HG03064 (cell line): Measurements from ENCODE around the gene GSAP.
"Not testable (repeated sequence)": the region's sequence is repeated elsewhere in the genome, so short reads cannot be mapped to it uniquely, and the experiment has no call there.

Source experiments
- ATAC-seq: cut with Tn5 transposase; IDR thresholded peaks from one replicate; pipeline ENCODE4 v1.9.1; 2021; ENCODE audit warnings: low read depth; ENCODE audit not compliant: unreplicated experiment

GSAP gene

DNA sequence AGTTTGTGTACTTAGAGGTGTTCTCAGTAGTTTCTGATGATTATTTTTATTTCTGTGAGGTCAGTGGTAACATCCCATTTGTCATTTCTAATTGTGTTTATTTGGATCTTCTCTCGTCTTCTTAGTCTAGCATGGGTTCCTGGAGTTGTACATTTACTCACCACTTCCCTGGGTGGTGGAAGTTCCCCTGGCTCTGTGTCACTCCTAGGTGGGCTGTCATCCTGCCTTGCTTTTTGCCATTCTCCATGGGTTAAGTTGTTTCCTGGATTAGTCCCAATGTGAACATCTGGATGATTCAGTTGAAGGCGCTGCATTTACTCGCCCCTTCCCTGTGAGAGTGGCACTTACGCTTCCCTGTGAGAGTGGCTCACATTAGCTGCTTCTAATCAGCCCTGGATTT lies 48.2 kb downstream of the GSAP start:
- no peak for ATAC-seq

DNA sequence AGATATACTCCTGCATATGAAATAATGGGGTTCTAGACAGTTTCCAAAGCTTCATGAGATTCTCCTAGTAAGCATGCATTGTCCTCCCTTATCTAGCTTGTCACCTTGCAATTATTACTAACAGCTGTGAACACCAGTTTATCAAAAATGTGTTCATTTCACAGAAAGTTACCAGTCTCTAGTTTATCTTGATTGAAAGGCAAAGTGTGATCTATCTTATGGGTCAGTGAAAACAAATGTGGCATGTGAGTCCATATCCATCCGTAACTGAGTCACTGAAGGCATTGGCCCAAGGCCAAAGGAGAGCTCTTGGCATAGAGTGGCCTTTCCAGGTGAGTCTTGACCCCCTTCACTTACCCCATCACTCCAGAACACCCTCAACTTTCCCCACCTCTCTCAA lies 53.2 kb downstream of the GSAP start:
- no peak for ATAC-seq

DNA sequence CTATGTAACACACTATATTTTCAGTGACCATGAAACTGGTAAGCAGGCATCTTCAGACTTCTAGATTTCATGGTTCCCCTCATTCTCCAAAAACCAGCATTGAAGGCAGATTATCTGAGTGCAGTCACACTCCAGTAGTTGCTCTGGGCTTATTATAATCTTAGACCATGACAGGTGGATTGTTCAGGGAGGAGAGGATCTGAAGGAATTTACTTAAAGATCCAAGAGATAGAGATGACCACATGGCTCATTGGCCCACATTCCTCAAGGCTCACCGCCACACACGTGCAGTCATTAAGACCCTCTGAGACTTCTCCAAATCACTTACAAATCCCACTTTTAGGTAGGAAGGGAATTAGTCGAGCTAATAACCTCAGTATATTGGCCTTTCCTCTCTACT lies 55.2 kb downstream of the GSAP start:
- no peak for ATAC-seq

GRCh38 chr7:77360104-77360503 lies 56.0 kb downstream of the GSAP start:
- no peak for ATAC-seq

DNA sequence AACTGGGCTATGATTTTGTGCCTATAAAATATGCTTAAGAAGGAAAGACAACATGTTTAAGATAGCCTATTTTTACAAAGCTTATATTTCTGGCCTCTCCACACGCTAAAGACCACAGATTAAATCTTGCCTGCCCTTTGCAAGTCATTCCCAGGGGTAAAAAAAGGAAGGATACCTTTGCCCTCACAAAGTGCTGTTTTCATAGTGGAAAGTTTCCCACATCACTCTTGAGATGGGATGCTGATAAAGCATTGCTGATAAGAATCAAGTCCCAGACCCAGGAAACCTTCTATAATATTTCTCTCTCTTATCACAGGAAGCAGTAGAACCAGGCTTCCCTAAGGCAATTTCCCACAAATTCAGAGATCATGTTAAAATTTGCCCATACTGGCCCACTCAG lies 56.5 kb downstream of the GSAP start:
- no peak for ATAC-seq

DNA sequence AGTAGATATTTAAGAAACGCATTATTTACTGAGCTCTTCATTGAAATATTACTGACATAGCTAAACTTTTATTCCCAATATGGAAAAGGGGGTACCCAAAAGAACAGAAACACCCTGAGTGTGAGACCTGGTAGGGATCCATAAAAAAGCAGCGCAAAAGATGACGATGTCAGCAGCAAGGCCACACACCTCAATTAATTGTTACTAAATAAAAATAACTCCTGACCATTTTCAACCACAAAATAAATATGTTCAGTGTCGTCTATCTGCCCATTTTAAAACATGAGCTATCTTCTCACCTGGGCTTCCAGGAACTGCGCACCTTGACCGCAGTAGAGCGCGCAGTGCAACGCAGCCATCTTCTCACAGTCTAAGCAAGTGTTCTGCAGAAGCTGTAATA lies 61.2 kb downstream of the GSAP start:
- ATAC-seq, result no peak

DNA sequence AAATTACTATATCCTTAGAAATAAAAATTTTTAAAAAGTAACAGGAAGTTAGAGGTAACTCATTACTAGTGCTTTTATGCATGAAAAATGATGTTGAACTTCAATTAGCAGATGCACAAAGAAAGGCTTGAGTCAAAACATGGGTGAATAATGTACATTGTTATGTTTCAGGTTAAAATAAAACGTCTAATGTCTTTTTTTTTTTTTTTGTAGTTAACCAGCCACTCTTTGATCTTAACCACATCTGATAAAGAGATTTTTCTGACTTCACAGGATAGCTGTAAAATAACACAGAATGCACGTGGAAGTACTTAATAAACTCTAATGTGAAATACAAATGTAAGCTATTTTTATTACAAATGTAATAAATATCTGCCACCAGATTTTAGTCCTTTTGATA lies 61.7 kb downstream of the GSAP start:
- ATAC-seq, result no peak

DNA sequence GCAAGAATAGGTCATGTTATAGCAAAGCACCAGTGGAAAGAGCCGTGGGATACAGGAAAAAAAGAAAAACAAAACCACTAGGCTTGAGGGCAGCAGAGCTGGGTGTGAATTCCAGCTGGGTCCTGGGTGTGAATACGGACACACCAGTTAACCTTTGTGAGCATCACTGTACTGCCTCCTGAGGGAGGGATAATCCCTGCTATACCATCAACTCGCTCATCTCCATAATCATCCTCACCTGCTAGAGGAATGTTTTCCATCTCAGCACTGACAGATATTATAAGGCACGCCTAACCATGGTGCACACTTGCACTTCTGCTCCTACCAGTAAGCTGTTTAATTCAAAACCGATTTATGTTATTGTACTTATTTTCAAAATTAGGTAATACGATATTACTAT lies 62.2 kb downstream of the GSAP start:
- ATAC-seq, result no peak

DNA sequence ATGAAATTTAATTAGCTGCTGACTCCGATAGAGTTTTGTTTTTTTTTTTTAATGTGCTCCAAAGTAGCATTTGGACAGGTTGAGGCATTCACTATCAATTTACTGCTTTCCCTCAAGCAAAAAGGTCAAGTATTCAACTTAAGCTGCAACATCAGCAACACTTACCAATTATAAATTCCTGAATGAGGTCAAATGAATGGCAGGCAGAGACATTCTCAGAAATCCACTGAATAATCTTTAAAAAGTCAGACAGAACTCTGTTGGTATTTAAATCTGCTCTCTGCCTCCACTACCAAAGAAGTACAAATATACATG lies 62.8 kb downstream of the GSAP start:
- no peak for ATAC-seq

- no peak for ATAC-seq
These were observed 63.3 kb downstream of the GSAP start for GRCh38 chr7:77352665-77353406.

- peak; percentile 92 for ATAC-seq
These were observed 64.6 kb downstream of the GSAP start for GRCh38 chr7:77351539-77352004.

DNA sequence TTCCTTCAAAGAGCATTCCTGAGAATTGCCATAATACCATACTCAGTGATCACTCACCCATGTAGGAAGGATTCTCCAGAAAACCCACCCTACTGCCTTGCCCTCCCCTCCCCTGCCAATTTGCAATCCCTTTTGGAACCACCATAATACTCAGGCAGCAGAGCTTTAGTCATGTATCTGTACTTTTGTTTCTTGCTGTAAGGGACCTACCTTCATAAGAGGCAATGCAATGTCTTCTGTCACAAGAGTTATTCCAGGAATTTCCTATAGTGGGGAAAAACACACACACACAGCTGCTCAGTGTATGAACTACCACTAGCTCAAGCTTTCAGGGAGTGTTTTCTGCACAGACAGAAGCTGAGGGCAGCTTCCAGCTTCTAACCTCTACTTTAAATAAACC lies 67.0 kb downstream of the GSAP start:
- no peak for ATAC-seq

- ATAC-seq, result no peak
These were observed 67.8 kb downstream of the GSAP start for GRCh38 chr7:77348371-77348813.

GRCh38 chr7:77346441-77346840 lies 69.7 kb downstream of the GSAP start:
- ATAC-seq, result no peak

GRCh38 chr7:77345426-77345825 lies 70.7 kb downstream of the GSAP start:
- not testable (repeated sequence) for ATAC-seq

DNA sequence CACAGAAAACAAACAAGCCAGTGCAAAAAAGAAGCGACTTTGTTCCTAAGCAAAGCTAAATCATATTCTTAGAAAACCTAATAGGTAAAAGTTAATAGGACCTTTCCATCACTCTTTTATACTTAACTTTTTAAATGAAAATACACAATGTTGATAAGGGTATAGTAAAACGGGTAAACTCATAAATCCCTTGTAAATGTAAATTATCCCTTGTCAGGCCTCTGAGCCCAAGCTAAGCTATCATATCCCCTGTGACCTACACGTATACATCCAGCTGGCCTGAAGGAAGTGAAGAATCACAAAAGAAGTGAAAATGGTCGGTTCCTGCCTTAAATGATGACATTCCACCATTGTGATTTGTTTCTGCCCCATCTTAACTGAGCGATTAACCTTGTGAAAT lies 76.4 kb downstream of the GSAP start:
- no peak for ATAC-seq

DNA sequence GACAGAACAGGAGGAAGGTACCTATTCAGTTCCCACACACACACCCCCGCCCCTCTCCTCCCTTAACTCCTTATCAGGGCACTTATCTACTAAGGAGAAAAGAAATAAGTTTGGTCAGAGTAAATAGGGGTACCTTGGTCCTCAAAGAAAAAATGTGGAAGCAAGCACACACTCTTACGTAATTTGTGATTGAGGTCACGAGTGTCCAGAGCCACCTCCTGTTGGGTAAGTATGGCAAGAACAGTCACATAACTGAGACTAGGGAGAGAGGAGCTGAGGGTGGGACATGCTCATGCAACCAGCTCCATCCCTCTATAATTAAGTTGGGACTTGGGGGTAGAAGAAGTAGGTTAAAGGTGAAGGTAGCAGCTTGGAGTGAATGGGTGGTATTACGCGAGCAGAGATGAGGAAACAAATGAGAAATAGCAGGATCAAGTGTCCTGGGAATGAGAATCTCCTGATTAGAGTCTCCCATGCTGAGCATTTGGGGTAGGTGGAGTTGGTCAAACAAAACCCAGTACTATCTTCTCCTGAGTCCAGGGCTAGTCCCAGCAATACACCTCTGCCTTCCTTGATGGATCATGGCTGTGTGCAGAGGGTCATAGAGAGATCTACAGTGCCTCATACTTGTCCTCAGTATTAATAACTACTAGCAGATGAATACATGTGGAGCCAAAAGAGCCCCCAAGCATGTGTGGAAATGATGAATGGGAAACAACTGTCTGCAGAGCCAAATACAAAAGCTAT lies 77.1 kb downstream of the GSAP start:
- ATAC-seq, result no peak

DNA sequence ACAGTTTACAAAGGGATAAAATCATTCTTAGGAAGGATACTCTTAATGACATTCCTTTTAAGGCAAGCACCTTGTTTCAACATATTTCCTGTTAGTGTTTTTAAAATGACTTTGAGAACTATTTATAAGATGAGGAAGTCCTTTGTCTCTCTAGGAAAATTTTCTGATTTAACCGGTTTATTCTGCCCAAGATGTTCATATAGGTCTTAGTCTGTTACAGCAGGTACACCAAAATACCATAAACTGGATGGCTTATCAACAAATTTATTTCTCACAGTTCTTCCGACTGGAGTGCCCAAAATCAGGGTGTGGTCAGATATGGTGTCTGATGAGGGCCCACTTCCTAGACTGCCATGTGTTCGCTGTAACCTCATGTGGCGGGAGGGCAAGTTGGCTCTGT lies 77.9 kb downstream of the GSAP start:
- ATAC-seq, result no peak

DNA sequence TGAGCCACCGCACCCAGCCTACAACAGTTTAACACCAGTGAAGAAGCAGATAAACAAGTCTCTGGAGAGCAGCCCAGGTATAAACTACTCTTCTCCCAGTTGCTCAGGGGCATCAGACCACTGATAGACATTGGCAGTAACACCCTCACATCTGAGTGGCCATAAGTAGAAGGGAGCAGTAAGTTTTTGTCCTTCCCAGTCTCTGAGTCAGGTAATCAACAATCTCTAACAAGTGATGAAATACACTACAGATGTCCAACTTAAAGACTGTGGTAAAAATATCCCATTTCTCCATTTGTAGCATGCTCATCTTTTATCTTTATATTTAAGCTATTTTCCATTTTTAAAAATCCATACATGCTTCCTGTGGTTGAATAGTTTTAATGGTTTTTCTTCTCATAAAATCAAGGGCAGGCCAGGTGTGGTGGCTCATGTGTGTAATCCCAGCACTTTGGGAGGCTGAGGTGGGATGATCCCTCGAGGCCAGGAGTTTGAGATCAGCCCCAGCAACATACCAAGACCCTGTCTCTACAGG lies 78.6 kb downstream of the GSAP start:
- no peak for ATAC-seq

- ATAC-seq, result no peak
These were observed 80.6 kb downstream of the GSAP start for GRCh38 chr7:77335581-77335980.

- ATAC-seq, result not testable (repeated sequence)
These were observed 82.1 kb downstream of the GSAP start for GRCh38 chr7:77334039-77334438.
